GM21381 (cell line): ENCODE measurements around the gene SERTM2.
A peak's percentile ranks its signal among the peaks of the same experiment; 100 is the strongest.
"Not testable (repeated sequence)": the region's sequence is repeated elsewhere in the genome, so short reads cannot be mapped to it uniquely, and the experiment has no call there.

Source experiments
- ATAC-seq: cut with Tn5 transposase; IDR thresholded peaks from one replicate; pipeline ENCODE4 v1.9.1; 2021; ENCODE audit warnings: mild to moderate bottlenecking, moderate library complexity; ENCODE audit not compliant: unreplicated experiment

SERTM2 gene

DNA sequence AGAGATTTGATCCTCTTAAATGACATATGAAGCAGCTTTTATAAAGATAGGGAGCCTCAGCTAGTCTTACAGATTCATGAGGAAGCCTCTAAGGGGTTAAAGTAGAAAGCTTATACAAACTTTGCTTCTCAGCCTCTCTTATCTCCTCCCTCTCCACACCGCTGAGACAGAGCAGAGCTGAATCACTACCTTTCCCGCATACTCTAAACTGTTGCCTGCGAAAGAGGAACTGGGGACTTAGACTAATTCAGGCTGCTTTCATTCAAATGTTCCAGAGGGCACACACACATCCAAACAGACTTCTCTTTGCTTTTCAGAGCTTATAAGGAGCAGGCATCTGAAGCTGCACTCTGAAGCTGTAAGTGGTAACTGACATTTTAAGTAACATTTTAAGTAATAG lies at the start of gene SERTM2:
Gene SERTM2 (plus strand): TSS at position 169 of the 400 bp plus-strand sequence. CDS start 7,213 bp downstream, outside the sequence.
- ATAC-seq = peak; percentile 92

GRCh38 chrX:111465669-111466068 lies 45.8 kb upstream of the SERTM2 start:
- ATAC-seq = no peak

- no peak for ATAC-seq
Observed at GRCh38 chrX:111467896-111468295, 43.5 kb upstream of the SERTM2 start.

DNA sequence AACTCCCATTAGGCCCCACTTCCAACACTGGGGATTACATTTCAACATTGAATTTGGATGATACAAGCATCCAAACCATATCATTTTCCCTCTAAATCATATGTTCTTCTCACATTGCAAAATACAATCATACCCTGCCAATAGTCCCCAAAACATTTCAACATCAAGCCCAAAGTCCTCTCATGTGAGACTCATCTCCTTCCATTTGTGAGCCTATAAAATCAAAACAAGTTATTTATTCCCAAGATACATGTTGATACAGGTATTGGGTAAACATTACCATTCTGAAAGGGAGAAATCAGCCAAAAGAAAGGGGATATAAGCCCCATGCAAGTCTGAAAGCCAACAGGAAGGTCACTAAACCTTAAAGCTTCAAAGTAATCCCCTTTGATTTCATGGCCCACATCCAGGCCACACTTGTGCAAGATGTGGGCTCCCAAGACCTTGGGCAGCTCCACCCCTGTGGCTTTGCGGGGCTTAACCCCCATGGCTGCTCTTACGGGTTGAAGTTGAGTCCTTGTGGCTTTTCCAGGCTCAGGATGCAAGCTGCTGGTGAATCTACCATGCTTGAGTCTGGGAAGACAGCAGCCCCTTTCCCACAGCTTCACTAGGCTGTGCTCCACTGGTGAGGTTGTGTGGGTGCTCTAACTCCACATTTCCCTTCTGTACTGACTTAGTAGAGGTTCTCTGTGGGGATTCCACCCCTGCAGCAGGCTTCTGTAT lies 40.6 kb upstream of the SERTM2 start:
- no peak for ATAC-seq

DNA sequence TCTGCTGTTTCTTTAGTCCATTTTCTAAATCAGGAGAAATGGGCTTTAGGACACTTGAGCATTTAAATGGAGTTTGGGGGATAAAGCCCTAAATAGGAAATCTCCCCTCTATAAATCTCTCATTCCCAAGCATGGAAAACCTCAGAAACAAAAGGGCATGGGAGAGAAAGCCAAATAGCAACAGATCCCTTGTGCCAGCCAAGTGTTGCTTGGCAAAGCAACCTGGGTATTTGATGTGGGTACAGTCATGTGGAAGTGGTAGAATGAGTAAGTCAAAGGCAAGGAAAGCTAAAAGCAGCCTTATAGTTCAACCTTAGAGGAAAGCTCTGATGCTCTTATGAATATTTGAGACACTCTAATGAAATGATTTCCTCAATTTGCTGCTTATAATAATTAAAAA lies 29.5 kb upstream of the SERTM2 start:
- ATAC-seq = no peak

- ATAC-seq = no peak
Observed at GRCh38 chrX:111483135-111483534, 28.3 kb upstream of the SERTM2 start.

- ATAC-seq = no peak
Observed at GRCh38 chrX:111483881-111484280, 27.6 kb upstream of the SERTM2 start.

DNA sequence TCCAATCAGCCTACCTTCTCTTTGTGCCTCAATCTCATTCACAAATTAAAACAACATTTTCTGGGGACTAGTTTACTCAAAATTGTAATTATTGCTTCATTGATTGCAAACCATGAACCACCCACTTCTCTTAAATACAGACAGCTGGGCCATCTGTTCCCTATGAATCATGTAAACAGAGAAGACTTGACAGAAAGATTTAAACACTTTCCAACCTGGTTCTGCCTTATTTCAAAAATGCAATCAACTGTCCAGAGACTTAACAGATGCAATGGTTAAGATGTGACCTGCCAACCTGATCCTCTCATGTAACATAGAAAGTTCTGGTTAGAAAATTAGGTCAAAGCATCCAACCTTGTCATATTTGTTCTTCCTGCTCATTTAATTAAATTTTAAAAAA lies 20.8 kb upstream of the SERTM2 start:
- no peak for ATAC-seq

DNA sequence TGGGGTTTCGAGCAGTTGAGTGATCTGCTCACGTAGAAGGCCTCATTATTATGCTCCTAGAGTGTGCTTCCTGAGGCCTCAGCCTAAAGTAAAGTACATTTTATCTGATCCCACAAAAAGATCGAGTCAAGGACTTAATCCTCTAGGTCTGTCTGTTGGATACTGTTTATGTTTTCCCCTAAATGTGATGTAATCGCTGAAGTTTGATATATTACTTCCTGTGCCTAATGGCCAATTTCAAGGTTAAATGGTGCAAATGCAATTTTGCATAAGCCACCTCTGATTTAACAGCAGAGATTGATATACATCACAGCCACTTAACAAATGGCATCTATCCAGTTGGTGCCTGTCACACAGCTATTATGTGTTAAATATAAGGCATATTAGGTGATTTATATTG lies 19.4 kb upstream of the SERTM2 start:
- ATAC-seq = no peak

DNA sequence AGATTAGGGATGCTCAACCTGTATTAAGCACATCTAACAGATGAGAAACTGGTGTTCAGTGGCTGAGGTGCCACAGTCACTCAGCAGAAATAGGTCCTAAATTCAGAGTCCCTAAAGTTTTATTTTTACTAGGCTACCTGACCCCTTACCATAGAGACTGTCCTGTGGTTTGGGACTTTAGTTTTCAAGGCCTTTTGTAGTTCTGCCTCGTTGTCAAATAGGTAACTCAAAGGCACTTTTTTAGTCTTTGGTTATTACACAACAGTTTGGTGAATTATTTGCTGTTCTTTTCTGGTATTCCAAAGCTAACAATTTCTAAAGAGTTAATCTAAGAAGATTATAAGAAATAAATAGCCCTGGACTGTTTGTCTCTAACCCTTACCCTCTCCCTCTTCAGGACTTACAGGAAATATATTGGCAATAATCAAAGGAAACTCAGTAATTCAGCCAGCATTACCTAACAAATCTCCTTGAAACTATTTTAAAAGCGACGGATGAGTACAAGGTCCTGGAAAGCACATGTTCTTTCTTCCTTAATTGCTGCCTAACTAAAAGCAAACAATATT lies 12.8 kb upstream of the SERTM2 start:
- ATAC-seq = no peak

- no peak for ATAC-seq
Observed at GRCh38 chrX:111503485-111503993, 7.9 kb upstream of the SERTM2 start.

DNA sequence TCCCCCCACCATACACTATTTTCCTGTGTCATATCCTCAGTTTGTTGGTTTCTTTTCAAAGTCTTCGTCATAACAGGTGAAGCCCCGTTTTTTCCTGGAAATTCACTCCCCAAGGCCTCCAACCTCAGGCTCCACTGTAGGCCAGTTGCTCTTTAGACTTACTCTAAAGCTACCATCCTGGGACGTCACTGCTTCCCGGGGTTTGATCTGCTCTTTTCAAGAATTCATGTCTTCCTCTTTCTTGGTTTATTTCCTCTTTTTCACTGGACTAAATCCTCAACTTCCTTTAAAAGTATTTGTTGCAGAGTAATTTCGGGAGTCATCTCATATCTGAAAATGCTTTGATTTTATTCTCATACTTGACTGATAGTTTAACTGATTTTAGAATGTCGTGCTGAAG lies 6.5 kb upstream of the SERTM2 start:
- ATAC-seq = no peak

DNA sequence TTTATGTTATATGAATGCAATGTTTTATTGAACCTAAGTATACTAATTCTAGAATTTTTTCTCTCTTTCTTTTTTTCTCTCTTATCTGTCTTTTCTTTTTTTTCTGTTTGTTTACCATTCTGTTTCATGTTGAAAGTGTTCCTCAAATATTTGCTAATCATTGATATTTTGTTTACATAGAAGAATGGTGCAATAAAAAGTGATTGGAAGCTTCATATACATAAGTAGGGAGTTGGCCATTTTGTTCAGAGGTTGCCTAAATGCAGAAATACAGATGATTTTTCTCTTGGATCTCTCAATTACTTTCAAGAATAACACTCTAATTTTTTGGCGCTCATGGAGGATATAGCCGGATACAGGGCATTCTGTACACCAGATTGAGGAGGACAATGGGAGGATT lies 5.7 kb upstream of the SERTM2 start:
- ATAC-seq = no peak

DNA sequence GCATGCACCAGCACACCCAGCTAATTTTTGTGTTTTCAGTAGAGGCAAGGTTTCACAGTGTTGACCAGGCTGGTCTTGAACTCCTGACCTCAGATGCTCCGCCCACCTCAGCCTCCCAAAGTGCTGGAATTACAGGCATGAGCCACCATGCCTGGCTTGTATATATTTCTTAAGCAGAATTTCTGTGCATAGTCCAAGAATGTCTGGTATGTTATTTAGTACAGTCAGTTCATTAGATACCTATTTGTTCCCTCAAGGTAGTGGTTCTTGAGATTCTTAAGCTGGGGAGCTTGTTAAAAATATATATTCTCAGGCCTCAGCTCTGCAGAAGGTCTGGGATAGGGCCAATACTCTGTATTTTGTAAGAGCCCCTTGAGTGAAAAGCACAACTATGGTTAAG lies 4.6 kb upstream of the SERTM2 start:
- ATAC-seq = no peak

- no peak for ATAC-seq
Observed at GRCh38 chrX:111507933-111508332, 3.5 kb upstream of the SERTM2 start.

DNA sequence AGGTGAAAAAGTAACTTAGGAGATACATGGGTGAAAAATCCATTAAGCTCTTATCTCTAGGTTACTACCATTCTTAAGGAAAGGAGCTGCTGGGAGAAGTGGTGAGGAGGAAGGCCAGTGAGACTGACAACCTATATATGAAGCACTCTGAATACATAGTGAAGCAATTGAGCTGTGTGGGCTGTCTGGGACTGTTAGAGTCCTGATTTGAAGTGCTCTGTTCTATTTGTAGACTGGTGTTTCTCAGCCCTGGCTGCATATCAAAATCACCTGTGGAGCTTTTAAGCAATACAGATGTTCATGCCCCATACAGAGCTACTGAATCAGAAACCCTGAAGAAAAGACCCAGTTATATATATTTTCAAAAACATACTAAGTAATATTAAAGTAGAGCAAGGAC lies 3.9 kb downstream of the SERTM2 start:
- ATAC-seq = no peak

DNA sequence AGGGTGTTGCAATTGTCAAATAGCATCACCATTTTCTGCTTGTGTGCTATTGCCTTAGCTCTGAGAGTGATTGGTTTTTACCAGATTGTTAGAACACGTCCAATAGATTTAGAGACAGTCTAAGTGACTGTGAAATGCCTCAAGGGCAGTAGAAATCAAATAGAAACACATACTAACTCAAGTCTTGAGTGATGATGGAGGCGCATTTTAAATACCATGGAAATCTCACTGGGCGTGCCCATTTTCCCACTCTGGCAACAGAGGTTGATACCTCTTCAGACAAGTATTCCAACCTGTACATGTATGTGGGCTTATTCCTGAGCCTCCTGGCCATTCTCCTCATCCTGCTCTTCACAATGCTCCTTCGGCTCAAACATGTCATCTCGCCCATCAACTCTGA lies 7.2 kb downstream of the SERTM2 start:
- no peak for ATAC-seq

DNA sequence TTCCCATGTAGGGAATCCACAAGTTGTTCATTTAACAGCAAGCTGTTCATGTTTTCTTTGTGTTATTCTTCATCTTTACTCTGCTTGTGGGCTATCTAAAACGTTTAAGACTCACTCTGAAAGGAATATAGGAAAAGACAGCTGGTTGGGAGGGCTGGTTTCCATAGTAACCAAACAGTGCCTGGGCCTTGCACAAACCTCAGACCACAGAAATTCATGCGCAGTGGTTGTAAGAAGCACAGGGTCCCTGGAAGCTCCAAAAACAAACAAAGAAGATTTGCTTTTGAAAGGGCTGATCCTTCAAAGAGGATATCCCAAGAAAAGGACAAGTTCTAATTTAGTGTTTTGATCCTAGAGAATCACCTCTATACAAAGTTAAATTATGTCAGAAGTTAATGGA lies 7.8 kb downstream of the SERTM2 start:
- no peak for ATAC-seq

- no peak for ATAC-seq
Observed at GRCh38 chrX:111520506-111520905, 9.1 kb downstream of the SERTM2 start.

DNA sequence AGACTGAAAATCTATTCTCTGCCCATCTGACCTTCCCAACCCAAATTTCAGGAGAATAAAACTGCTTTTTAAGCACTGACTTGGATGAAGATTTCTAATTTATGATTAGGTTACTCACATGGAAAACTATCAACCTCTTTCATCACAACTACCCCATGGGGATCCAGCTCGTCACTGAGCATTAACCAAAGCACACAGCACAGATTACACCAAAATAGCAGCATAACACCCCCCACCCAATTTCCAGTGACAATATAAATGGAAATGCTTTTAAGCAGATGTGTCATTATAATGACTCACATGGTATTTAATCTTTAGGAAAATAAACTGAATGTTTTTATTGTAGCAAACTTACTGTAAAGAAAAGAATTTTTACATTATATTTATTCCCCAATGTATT lies 9.7 kb downstream of the SERTM2 start:
- ATAC-seq = no peak

DNA sequence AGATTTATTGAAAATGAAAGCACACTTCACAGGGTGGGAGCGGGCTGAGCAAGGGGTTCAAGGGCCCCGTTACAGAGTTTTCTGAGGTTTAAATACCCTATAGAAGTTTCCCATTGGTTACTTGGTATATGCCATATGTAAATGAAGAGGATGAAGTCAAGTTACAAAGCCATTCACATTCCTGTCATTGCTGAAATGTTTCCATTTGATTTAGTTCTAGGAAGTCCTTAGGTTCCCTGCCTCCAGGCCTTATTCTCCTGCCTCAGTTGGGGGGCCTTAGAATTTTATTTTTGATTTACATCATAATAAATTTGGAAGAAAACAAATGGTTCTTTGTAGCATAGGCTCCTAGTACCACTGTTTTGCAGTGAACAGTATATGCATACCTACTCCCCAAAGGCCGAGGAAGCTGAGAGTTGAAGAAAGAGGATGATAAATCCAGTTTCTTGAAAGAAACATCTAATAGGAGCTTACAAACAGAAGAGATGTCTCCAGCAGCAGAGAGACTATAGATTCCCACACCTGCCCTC lies 31.8 kb downstream of the SERTM2 start:
- ATAC-seq = no peak

GRCh38 chrX:111549235-111549634 lies 37.8 kb downstream of the SERTM2 start:
- not testable (repeated sequence) for ATAC-seq
